ENCODE measurements around the gene ID4.

DNA sequence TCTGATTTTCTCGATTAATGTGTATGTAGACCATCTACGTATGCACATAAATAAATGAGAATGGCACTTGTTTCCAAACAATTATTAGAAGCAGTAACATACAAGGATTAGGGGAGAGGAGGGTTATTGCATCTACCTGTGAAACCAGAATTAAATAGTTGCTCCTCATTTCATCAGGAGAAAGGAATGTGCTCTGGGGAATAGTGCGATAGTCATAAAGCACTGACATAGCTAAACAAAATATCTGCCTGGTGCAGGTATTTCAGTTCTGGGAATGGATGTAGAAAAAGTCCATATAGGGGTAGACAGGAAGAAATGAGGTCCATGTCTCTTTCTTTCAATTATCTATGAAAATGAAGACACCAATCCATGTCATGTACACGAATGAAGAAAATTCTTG, 1.6 kb upstream of the ID4 start:
- TF ChIP-seq, protein P1, sequence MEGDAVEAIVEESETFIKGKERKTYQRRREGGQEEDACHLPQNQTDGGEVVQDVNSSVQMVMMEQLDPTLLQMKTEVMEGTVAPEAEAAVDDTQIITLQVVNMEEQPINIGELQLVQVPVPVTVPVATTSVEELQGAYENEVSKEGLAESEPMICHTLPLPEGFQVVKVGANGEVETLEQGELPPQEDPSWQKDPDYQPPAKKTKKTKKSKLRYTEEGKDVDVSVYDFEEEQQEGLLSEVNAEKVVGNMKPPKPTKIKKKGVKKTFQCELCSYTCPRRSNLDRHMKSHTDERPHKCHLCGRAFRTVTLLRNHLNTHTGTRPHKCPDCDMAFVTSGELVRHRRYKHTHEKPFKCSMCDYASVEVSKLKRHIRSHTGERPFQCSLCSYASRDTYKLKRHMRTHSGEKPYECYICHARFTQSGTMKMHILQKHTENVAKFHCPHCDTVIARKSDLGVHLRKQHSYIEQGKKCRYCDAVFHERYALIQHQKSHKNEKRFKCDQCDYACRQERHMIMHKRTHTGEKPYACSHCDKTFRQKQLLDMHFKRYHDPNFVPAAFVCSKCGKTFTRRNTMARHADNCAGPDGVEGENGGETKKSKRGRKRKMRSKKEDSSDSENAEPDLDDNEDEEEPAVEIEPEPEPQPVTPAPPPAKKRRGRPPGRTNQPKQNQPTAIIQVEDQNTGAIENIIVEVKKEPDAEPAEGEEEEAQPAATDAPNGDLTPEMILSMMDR (conservative IDR thresholded peaks at IDR 0.05; ENCODE audit: low read depth, low read length), result no peak
- TF ChIP-seq MAFK (IDR thresholded peaks at IDR 0.05; ENCODE audit: low read depth, low read length), result no peak
- no peak for TF ChIP-seq POLR2A (IDR thresholded peaks at IDR 0.05; ENCODE audit: low read depth, low read length)
- no peak for TF ChIP-seq SMC3 (IDR thresholded peaks at IDR 0.05; ENCODE audit: low read depth, low read length)
- no peak for TF ChIP-seq RFX5 (IDR thresholded peaks at IDR 0.05; ENCODE audit: low read depth, low read length)
- no peak for TF ChIP-seq RAD21 (IDR thresholded peaks at IDR 0.05; ENCODE audit: low read length)
- TF ChIP-seq RCOR1 (IDR thresholded peaks at IDR 0.05; ENCODE audit: insufficient replicate concordance, low read length), result no peak
- TF ChIP-seq CEBPB (IDR thresholded peaks at IDR 0.05; ENCODE audit: low read depth, low read length), result no peak
